GM10847 (cell line): ENCODE measurements around the gene CIB4.

Experiments used
- POLR2A ChIP-seq: IDR thresholded peaks from 2 replicates; pipeline ENCODE4 v1.6.1; 2011; ENCODE audit not compliant: insufficient read length; ENCODE audit errors: extremely low read depth

Gene CIB4

DNA sequence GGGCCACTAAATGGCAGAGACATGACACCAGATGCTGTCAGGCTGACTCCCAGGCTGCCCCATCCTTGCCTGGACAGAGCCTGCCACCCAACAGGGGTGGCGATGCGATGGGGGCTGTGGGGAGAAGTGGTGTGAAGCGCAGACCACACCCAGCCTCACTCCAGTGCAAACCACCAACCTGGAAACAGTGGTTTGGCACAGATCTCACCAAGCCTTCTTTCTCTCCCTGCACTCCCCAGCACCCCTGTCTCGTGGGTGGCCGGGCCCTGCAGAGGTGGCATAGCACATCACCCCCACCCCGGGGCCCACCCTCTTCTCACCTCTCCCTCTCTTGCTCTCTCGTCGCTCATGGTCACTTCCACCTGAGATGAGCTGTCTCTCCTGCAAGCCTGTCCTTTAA is 32.6 kb downstream of the CIB4 start:
- TF ChIP-seq POLR2A, result no peak

- no peak for TF ChIP-seq POLR2A
These were observed 33.5 kb downstream of the CIB4 start for GRCh38 chr2:26607698-26608097.

- TF ChIP-seq POLR2A, result no peak
These were observed 34.3 kb downstream of the CIB4 start for GRCh38 chr2:26606847-26607190.

- TF ChIP-seq POLR2A, result no peak
These were observed 34.9 kb downstream of the CIB4 start for GRCh38 chr2:26605999-26606846.

- TF ChIP-seq POLR2A, result no peak
These were observed 35.8 kb downstream of the CIB4 start for GRCh38 chr2:26605195-26605998.

DNA sequence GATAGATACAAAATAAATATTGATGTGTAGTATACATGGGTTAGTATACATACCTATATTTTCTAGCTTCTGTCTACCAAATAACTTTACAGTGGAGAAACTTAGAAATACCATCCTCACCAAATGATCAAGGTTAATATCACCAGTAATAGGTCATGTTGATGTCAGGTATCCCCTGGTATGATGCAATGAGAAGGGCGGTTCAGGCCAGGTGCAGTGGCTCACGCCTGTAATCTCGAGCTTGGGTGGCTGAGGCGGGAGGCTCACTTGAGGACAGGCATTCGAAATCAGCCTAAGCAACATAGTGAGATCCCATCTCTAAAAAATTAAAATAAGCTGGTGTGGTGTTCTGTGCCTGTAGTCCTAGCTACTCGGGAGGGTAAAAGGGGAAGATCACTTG is 38.6 kb downstream of the CIB4 start:
- TF ChIP-seq POLR2A, result no peak

GRCh38 chr2:26599387-26599786 is 41.8 kb downstream of the CIB4 start:
- TF ChIP-seq POLR2A, result no peak

DNA sequence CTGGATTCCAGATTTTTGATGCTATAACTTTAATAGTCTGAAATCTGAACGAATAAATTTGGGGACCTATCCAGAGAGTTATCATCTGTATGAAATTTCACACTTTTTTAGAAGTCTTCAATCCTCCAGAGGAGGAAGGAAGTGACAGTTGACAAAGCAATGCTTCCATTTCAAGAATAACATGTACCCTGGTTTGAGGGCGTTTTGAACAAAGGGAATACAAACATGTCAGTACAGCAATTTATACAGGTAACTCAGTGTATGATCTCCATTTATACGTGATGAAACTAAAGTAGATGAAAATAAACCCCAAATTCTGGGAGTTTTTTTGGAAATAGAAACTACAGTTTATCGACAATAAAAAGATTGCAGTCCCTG is 42.2 kb downstream of the CIB4 start:
- TF ChIP-seq POLR2A, result no peak

DNA sequence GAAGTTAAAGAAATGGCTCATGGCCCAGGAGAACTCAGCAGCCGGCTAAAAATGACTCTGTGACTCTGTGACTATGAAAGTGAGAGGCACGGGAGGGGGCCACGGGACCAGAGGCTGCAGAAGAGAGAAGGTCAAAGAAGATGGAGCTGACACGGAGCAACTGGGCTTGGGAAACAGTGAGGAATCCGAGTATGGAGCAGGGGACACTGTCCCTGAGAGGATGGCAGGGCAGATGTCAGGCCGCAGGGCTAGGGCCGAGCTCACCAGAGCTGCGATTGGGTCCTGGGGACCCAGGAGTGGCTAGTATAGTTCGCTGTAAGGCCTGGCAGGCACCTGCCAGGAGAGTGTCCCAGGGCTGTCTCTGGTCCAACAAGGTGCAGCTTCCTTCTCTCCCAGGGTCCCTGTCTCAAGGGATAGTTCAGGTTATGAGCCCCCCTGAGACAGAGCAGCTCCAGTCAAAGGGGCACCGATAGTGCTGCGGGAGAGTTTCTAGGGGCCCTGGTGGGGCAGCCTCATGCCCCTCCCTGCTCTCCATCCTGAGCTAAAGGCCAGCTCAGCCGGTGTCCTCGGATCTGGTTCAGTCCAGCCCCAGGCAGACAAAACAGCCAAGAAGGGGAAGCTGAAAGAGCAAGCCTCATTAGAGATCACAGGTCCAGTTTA is 42.7 kb downstream of the CIB4 start:
- no peak for TF ChIP-seq POLR2A

GRCh38 chr2:26597197-26597596 is 44.0 kb downstream of the CIB4 start:
- TF ChIP-seq POLR2A, result no peak

GRCh38 chr2:26595146-26595545 is 46.0 kb downstream of the CIB4 start:
- no peak for TF ChIP-seq POLR2A

GRCh38 chr2:26591619-26592505 is 49.3 kb downstream of the CIB4 start:
- TF ChIP-seq POLR2A, result no peak

GRCh38 chr2:26590980-26591618 is 50.1 kb downstream of the CIB4 start:
- no peak for TF ChIP-seq POLR2A

DNA sequence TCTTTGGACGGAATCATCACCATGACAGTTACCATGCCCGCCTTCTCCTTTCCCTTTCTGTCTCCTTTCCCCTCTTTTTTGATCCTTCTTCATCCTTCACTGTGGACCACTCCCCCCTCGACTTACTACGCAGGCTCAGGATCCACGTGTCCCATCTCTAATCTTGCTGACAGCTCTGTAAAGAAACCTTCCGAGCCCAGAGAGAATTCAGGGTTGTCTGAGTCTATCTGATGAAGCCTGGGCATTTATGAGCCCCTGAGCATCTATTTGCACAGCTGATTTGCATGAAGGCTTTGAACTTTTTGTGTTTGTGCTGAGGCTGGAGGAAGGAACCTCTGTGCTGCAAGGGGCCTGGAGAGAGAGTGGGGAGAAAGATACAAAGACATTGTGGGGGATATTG is 50.7 kb downstream of the CIB4 start:
- no peak for TF ChIP-seq POLR2A

- no peak for TF ChIP-seq POLR2A
These were observed 52.6 kb downstream of the CIB4 start for GRCh38 chr2:26588576-26588975.

- TF ChIP-seq POLR2A, result no peak
These were observed 53.2 kb downstream of the CIB4 start for GRCh38 chr2:26587994-26588393.
